Panc1 (cell line): ENCODE measurements around the gene GALNT16.

ENCODE experiments used
- POLR2AphosphoS5 ChIP-seq: IDR thresholded peaks from 2 replicates; pipeline ENCODE4 v1.6.1; 2012; ENCODE audit warnings: mild to moderate bottlenecking, low read depth, low read length, moderate library complexity
- SIN3A ChIP-seq: IDR thresholded peaks from 2 replicates; pipeline ENCODE4 v1.6.1; 2012; ENCODE audit warnings: low read depth, mild to moderate bottlenecking, low read length, moderate library complexity, borderline replicate concordance; ENCODE audit not compliant: insufficient read depth
- TF ChIP-seq, protein P1 (sequence below): fragments of 450-650 bp; IDR thresholded peaks from 2 replicates; pipeline ENCODE4 v1.5.1; 2017; ENCODE audit warnings: mild to moderate bottlenecking
- TF ChIP-seq, protein P2 (sequence below), 2 experiments: IDR thresholded peaks; 2 replicates each; pipeline ENCODE4 v1.6.1; 2011 to 2012; ENCODE audit warnings: low read depth in 2 of 2, control low read depth in 1 of 2, low read length in 1 of 2, mild to moderate bottlenecking in 1 of 2, moderate library complexity in 1 of 2; ENCODE audit not compliant: insufficient read depth in 1 of 2

DNA sequence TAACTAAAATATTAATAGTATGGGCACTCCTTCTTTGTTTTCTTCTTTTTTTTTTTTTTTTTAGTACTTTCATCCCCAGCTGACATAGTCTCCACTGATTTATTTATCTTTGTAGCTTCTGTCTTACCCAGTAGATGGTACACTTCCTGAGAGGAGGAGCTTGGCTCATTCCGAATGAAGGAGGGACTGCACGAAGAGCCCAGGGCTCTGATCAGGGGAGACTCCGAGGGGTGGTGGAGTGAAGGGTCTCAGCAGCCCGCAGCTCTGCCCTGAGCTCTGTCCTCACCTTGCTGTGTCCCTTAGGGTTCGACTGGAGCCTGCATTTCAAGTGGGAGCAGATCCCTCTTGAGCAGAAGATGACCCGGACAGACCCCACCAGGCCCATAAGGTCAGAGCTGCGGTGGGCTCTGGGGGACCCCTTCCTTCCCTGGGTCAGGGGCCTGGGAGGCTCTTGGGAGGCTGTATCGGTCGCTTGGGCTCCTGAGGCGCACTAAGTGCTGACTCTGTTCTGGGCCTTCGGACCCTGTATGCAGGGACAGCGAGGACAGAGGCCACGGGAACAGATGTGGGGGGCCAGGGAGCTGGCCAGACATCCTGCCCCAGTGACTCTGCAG lies 72.9 kb downstream of the GALNT16 start:
- TF ChIP-seq, protein P1, sequence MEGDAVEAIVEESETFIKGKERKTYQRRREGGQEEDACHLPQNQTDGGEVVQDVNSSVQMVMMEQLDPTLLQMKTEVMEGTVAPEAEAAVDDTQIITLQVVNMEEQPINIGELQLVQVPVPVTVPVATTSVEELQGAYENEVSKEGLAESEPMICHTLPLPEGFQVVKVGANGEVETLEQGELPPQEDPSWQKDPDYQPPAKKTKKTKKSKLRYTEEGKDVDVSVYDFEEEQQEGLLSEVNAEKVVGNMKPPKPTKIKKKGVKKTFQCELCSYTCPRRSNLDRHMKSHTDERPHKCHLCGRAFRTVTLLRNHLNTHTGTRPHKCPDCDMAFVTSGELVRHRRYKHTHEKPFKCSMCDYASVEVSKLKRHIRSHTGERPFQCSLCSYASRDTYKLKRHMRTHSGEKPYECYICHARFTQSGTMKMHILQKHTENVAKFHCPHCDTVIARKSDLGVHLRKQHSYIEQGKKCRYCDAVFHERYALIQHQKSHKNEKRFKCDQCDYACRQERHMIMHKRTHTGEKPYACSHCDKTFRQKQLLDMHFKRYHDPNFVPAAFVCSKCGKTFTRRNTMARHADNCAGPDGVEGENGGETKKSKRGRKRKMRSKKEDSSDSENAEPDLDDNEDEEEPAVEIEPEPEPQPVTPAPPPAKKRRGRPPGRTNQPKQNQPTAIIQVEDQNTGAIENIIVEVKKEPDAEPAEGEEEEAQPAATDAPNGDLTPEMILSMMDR, result no peak
- TF ChIP-seq, protein P2, sequence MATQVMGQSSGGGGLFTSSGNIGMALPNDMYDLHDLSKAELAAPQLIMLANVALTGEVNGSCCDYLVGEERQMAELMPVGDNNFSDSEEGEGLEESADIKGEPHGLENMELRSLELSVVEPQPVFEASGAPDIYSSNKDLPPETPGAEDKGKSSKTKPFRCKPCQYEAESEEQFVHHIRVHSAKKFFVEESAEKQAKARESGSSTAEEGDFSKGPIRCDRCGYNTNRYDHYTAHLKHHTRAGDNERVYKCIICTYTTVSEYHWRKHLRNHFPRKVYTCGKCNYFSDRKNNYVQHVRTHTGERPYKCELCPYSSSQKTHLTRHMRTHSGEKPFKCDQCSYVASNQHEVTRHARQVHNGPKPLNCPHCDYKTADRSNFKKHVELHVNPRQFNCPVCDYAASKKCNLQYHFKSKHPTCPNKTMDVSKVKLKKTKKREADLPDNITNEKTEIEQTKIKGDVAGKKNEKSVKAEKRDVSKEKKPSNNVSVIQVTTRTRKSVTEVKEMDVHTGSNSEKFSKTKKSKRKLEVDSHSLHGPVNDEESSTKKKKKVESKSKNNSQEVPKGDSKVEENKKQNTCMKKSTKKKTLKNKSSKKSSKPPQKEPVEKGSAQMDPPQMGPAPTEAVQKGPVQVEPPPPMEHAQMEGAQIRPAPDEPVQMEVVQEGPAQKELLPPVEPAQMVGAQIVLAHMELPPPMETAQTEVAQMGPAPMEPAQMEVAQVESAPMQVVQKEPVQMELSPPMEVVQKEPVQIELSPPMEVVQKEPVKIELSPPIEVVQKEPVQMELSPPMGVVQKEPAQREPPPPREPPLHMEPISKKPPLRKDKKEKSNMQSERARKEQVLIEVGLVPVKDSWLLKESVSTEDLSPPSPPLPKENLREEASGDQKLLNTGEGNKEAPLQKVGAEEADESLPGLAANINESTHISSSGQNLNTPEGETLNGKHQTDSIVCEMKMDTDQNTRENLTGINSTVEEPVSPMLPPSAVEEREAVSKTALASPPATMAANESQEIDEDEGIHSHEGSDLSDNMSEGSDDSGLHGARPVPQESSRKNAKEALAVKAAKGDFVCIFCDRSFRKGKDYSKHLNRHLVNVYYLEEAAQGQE (IDR thresholded peaks at IDR 0.05; ENCODE audit: insufficient read depth in 1 of 2, low read depth in 2 of 2, low read length in 1 of 2), result no peak
- TF ChIP-seq POLR2AphosphoS5 (no peak), SIN3A (no peak)
